IPS-18c (cell line): ENCODE results near the gene SMIM38.

ENCODE experiments used
- H3K4me3 ChIP-seq: 2 replicates; pipeline ENCODE4 v1.7.0; 2013; ENCODE audit warnings: low read depth, mild to moderate bottlenecking, low read length, moderate library complexity; ENCODE audit not compliant: insufficient read depth
- H3K9me3 ChIP-seq: one replicate; pipeline ENCODE4 v1.6.1; 2013; ENCODE audit warnings: mild to moderate bottlenecking, low read length, moderate library complexity; ENCODE audit not compliant: control insufficient read depth, insufficient read depth

SMIM38 gene

DNA sequence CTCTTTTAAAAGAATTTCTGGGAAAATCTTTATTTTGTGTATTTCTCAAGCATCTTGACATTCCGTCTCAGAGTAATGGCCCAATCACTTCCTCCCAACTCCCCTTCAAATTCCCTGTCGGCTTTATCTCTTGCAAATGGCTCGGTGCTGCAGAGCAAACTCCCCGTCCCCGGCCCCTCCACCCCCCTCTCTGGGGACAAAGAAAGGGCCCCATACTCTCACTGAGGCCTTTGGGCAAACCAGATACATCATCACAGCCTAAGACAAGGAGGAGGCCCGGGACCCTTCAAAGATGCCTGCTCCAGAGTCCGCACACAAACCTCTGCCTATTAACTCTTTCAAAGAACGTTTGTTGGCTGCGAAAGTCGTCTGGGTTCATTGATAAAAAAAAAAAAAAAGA, 3.9 kb upstream of the SMIM38 start:
- H3K9me3 ChIP-seq = no peaks in the 10 kb centered on the region
- H3K4me3 ChIP-seq = no peak overlapping the region

DNA sequence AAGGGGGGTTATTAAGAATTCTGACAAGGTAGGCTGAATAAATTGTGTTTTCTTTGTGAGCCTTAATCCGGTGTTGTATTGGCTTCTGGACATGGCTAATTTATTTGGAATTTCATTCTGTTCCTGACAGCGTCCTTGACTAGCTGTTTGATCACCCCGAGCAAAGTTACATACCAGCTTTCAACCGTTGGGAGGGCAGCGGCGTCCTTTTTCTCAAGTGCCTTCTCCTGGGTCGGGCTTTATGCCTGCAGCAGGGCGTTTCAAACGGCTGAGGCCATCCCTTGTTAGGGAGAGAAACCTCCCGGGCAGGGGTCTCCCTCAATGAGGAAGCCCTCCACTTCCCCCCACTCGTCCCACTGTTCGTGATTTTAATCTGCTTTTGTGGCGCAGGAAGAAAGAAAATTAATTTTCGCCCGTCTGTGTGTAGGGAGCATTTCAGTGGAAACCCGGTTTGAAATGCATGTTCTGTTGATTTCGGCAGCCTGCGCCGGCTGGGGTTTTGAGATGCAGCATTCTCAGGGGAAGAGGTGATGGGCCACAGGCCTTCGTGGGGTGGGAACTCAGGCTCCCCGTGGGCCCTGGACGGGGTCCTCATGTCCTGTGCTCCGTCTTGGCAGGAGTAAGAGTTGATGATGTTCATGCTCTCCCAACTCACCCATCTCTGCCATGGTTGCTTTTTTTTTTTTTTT, 2.9 kb upstream of the SMIM38 start:
- Histone ChIP-seq H3K4me3 (no peak overlapping the region), H3K9me3 (no peaks in the 10 kb centered on the region)

GRCh38 chr11:69153661-69154060, 2.1 kb upstream of the SMIM38 start:
- Histone ChIP-seq H3K9me3 (no peaks in the 10 kb centered on the region), H3K4me3 (no peak overlapping the region)

GRCh38 chr11:69154211-69154913, 1.4 kb upstream of the SMIM38 start:
- Histone ChIP-seq H3K9me3 (no peaks in the 10 kb centered on the region), H3K4me3 (no peak overlapping the region)

DNA sequence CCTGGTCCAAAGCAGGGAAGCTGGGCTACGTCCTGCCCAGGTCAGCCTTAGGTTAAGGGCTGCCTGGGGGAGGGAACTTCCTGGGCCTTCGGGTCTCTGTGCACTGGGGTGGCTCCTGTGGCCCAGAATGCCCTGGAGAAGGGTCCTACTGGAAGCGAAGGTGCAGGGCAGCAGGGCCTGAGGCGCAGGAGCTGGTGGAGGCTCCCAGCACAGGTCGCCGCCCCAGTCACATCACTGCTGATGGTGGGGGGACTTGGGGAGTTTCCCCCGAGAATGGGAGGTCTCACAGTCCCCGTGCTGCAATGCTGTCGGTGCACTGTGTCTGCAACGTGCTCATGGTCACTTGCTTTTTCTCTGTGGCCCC, 815 bp upstream of the SMIM38 start:
- H3K4me3 ChIP-seq = no peak overlapping the region

GRCh38 chr11:69156235-69156639, 502 bp downstream of the SMIM38 start:
- Histone ChIP-seq H3K4me3 (no peak overlapping the region), H3K9me3 (no peaks in the 10 kb centered on the region)

More for the DNA sequence above, 815 bp upstream of the SMIM38 start:
- H3K9me3 ChIP-seq = no peaks in the 10 kb centered on the region

DNA sequence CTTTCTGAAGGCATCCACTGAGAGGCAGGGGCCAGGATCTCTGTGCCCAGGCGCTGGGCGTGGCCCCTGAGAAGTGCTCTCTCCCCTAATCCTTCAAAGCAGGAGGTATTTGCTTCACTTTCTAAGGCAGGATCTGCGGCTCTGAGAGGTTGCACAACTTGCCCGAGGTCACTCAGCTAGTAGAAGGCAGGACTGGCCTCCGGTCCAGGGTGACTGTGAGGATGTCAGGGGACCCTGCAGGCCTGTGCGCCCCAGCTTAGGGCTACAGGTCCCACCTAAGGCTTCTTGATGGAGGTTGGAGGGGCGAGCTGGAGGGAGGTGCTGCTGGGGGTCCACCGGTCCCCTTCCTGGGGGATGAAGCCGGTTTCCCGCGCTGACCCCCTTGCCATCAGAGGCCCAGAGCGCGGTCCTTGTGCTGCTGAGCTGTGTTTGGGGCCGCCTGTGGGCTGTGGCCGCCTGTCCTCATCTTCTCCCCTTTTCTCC, 979 bp downstream of the SMIM38 start:
- Histone ChIP-seq H3K9me3 (no peaks in the 10 kb centered on the region), H3K4me3 (no peak overlapping the region)

- no peak overlapping the region for H3K4me3 ChIP-seq
- H3K9me3 ChIP-seq = no peaks in the 10 kb centered on the region
Measured at GRCh38 chr11:69157156-69157821, 1.6 kb downstream of the SMIM38 start.

DNA sequence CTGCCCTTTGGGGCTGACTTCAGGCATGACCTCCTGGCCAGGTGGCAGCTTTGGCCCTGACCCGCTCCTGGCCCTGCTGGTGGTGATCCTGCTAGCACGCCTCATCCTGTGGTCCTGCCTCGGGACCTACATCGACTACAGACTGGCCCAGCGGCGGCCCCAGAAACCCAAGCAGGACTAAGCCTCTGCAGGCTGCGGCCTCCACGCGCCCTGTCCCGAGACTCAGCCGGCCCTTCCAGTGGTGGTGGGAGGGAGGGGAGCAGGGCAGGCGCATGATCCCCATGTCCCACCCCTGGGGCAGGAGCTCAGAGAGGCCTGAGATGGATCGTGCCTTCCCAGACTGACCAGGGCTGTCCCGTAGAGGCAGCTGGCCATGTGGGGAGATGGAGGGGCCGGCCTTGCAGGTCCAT, 2.1 kb downstream of the SMIM38 start:
- no peak overlapping the region for H3K4me3 ChIP-seq
- no peaks in the 10 kb centered on the region for H3K9me3 ChIP-seq

DNA sequence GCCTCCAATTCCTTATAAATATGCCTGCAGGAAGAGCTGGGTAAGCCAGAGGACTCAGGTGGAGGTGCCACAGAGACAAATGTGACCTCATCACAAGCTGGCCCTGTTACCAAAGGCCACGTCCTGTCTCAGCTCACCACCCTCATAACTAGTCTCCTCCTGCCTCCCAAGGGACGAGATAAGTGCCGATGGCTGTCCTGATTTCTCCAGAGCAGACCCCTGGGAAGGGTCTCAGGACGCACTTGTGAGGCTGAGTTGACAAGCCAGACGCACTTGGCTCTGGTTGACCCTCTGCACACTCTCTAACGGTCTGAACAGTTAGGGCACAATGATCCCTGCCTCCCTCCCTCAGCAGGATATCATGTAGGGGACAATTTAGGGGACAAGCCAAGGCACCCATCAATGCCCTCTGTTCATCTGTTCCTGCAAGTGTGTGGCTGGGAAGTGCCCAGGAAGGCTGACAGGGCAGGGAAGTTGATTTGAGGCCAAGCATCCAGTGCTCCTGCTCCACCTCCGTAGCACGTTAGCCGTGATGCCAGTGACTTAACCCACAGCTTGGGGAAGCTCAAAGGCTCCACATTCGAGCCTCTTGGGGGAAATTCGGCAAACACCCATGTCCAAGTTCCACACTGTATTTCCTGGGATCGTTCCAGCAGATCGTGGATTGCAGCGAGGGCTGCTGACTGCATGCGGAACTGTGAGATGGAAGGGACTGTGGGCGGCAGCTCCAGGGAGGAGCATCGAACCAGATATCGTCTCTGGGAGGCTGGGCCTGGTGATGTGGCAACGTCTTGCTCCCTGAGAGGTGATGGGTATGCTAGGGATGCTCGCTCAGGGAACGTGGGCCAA, 2.8 kb downstream of the SMIM38 start:
- Histone ChIP-seq H3K9me3 (no peaks in the 10 kb centered on the region), H3K4me3 (no peak overlapping the region)

DNA sequence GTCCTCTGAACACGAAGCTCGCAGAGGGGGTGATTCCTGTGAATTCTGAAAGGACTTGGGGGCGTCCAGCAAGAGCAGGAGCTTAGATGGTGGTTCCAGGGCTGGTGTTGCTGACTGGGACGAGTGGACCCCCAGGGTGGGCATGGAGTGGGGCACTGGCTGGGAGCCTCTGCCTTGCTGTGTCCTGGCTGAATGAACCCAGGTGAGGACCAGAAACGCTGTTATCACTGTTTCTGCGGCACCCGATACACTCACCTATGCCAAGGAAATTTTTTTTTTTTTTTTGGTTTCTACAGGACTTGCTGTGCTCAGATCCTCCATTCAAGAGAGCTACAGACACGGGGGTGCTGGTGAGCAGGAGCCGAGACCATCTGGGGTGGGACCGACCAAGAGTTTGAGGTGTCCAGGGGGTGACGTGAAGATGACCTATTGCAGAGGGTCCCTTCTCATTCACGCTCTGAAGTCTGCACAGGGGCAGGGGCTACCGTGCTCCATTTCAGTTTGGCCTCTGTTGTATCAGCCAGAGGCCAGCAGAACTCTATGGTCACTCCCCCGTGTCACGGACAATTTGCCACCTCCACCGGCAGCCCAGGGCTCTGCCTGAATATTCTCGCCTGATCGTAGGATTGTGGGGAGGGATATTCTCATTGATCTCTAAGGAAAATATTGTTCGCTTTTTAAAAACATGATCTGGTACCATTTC, 3.6 kb downstream of the SMIM38 start:
- H3K4me3 ChIP-seq = no peak overlapping the region
- no peaks in the 10 kb centered on the region for H3K9me3 ChIP-seq

GRCh38 chr11:69160296-69161116, 4.8 kb downstream of the SMIM38 start:
- Histone ChIP-seq H3K9me3 (no peaks in the 10 kb centered on the region), H3K4me3 (no peak overlapping the region)

GRCh38 chr11:69161117-69161407, 5.3 kb downstream of the SMIM38 start:
- H3K4me3 ChIP-seq = no peak overlapping the region
- no peaks in the 10 kb centered on the region for H3K9me3 ChIP-seq

- no peaks in the 10 kb centered on the region for H3K9me3 ChIP-seq
- no peak overlapping the region for H3K4me3 ChIP-seq
Measured at GRCh38 chr11:69162505-69162904, 6.8 kb downstream of the SMIM38 start.

- Histone ChIP-seq H3K4me3 (no peak overlapping the region), H3K9me3 (no peaks in the 10 kb centered on the region)
Measured at GRCh38 chr11:69163842-69164241, 8.1 kb downstream of the SMIM38 start.

- H3K4me3 ChIP-seq = no peak overlapping the region
- no peaks in the 10 kb centered on the region for H3K9me3 ChIP-seq
Measured at GRCh38 chr11:69164824-69165223, 9.1 kb downstream of the SMIM38 start.
